Skin epidermis (tissue), 12 donors: Measurements from ENCODE around the gene DOCK2.
"Not testable (repeated sequence)": the region's sequence is repeated elsewhere in the genome, so short reads cannot be mapped to it uniquely, and the experiment has no call there.

Source experiments
- H3K27ac ChIP-seq, 21 experiments: fragments of 200-600 bp; sonication (generic) in 11 of 21; one replicate each; pipeline ENCODE4 v1.5.0; 2020; ENCODE audit warnings: mild to moderate bottlenecking in 3 of 21, inconsistent platforms in 2 of 21, moderate library complexity in 2 of 21
- H3K4me3 ChIP-seq, 7 experiments: fragments of 200-600 bp; sonication (generic) in 2 of 7; one replicate each; pipeline ENCODE4 v1.5.0; 2020; ENCODE audit warnings: inconsistent platforms in 2 of 7, mild to moderate bottlenecking in 2 of 7, moderate library complexity in 1 of 7

The DOCK2 gene

GRCh38 chr5:169637085-169637548, at the start of gene DOCK2:
TSS of gene DOCK2 (plus strand) at chr5:169637275. CDS start at chr5:169637327, 52 bp downstream.
- peak within 1 kb of the TSS; percentile 17 to 95 (median 80) for H3K27ac ChIP-seq
- H3K4me3 ChIP-seq, result peak within 1 kb of the TSS; percentile 34 to 54 (median 46)

DNA sequence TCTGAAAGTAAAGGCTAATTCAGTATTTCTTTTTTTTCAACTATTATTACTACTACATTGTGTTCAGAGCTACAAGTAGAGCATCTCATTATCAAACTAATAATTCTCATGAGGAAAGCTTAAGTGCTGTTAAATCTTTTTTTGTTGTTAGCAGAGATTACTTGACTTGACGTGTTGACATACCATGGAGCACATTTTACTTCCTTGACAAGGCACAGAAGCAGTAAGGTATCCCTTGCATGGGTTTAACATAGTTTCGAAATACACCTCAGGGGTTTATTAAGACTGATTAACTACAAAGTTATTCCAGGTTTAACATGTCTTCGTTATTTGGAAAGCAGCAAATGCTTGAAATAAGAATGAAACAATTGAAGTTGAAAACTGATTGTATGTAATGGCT, 46.5 kb upstream of the DOCK2 start:
- H3K4me3 ChIP-seq, result no peak overlapping the region
- H3K27ac ChIP-seq, result no peak overlapping the region

DNA sequence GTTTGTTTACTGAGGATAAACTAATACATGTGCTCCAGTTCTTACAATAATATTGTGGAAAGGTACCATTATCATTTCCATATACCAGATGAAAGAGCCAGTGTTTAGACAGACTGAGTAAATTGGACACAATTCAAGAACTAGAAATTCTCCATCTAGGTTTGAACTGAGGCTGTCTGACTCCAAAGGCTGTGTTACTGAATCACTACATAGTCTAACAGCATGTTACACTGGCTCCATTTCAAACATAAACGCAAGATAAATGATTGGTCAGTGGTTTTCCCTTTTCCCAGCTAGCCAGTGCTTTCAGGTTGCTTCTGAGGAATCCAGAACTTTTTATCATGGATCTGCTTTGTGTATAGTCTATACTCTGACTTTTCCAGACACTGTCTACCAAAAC, 45.4 kb upstream of the DOCK2 start:
- no peak overlapping the region for H3K27ac ChIP-seq
- no peak overlapping the region for H3K4me3 ChIP-seq

DNA sequence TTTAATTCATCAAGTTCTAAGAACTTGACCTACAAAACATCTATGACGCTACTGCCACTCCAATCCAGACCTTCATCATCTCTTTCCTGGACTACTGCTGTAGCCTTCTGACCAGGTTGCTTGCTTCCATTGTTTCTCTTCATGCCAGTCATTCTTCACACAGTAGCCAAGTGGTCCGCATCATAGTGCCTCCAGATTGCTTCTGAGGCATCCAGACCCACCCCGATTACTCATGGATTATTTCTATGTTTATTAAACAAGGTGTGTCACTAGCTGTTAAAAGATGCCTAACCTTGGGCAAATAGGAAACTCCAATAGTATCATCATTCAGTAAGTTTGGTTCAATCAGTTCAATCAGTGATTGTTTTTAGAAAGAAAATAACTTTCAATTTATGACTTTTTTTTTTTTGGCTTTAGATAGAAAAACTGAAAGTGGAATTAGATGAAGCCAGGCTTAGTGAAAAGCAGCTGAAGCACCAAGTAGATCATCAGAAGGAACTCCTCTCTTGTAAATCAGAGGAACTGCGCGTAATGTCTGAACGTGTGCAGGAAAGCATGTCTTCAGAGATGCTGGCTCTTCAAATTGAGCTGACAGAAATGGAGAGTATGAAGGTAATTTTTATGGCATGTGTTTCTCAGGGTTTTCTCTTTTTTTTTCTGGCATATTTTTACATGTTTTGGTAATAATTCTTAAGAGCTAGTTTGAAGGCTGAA, 44.0 kb upstream of the DOCK2 start:
- Histone ChIP-seq H3K27ac (no peak overlapping the region), H3K4me3 (no peak overlapping the region)

GRCh38 chr5:169595172-169595820, 41.8 kb upstream of the DOCK2 start:
- Histone ChIP-seq H3K27ac (no peak overlapping the region), H3K4me3 (no peak overlapping the region)

DNA sequence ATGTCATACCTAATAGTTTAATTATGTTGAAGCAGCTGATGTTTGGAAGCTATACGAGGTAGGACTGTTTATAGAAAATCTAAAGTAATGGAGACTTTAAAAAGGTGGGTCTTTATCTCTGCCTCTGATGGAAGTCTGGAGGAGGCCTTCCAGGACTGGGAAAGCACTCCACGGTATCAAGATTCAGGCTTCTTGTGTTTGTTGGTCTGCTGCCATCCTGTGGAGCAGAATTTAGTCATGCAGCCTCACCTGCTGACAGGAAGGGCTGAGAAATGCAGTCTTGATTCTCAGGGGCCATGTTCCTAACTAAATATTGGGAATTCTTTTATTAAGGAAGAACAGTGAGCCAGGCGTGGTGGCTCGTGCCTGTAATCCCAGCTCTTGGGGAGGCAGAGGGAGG, 37.6 kb upstream of the DOCK2 start:
- Histone ChIP-seq H3K4me3 (no peak overlapping the region), H3K27ac (no peak overlapping the region)

DNA sequence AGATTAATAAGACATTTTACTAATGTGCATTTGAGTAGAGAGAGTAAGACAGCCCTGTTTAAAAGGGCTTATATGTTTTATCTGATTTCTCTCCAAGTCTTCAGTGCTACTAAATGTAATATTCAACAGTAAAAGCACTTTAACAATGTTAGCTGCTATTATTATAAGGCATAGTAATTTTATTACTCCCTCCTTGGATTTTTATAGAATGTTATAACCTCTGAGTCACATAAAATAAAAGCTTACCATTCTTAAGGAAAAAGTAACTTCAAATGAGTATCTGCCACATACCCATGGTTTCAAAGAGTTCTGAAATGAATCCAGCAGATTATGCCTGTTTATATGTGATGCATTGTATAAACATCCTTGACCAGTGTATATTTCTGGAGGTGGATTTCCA, 34.5 kb upstream of the DOCK2 start:
- Histone ChIP-seq H3K4me3 (no peak overlapping the region), H3K27ac (no peak overlapping the region)

- no peak overlapping the region for H3K4me3 ChIP-seq
- H3K27ac ChIP-seq, result no peak overlapping the region
Observed at GRCh38 chr5:169606279-169606678, 30.8 kb upstream of the DOCK2 start.

DNA sequence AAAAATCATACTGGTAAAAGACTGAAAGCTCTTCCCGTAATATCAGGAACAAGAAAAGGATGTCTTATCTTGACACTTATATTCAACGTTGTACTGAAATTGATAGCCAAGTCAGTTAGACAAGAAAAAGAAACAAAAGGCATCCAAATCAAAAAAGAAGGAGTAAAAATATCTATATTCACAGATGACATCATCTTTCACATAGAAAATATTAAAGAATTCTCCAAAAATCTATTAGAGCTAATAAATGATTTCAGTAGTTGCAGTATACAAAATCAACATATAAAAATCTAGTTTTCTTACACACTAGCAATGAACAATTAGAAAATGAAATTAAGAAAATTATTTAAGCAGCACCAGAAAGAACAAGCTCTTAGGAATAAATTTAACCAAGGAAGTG, 29.2 kb upstream of the DOCK2 start:
- no peak overlapping the region for H3K4me3 ChIP-seq
- no peak overlapping the region for H3K27ac ChIP-seq

DNA sequence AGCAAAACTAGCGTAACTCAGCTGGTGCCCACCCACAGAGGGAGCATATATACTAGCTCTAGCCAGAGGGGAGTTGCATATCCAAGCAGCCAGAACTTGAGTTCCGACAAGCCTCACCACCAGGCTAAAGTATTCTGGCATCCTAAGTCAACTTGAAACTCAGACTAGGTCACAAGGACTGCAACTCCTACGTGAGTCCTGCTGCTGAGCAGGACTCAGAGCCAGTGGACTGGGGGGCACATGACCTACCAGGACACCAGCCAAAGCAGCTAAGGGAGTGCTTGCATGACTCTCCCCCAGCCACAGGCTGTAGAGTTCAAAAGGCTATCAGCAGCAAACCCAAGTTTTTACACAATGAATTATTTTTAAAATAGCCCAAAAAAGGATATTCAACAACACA, 27.4 kb upstream of the DOCK2 start:
- no peak overlapping the region for H3K27ac ChIP-seq
- no peak overlapping the region for H3K4me3 ChIP-seq

GRCh38 chr5:169610606-169611005, 26.5 kb upstream of the DOCK2 start:
- H3K4me3 ChIP-seq, result no peak overlapping the region
- H3K27ac ChIP-seq, result no peak overlapping the region

DNA sequence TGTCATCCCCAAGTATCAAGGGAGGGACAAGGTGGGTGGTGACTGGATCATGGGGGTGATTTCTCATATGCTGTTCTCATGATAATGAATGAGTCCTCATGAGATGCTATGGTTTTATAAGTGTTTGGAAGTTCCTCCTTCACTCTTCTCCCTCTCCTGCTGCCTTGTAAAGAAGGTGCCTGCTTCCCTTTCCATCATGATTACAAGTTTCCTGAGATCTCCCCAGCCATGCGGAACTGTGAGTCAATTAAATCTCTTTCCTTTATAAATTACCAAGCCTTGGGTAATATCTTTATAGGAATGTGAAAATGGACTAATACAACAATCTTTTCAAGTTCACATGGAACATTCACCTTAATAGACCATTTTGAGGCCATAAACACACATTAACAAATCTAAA, 21.5 kb upstream of the DOCK2 start:
- H3K27ac ChIP-seq, result no peak overlapping the region
- no peak overlapping the region for H3K4me3 ChIP-seq

DNA sequence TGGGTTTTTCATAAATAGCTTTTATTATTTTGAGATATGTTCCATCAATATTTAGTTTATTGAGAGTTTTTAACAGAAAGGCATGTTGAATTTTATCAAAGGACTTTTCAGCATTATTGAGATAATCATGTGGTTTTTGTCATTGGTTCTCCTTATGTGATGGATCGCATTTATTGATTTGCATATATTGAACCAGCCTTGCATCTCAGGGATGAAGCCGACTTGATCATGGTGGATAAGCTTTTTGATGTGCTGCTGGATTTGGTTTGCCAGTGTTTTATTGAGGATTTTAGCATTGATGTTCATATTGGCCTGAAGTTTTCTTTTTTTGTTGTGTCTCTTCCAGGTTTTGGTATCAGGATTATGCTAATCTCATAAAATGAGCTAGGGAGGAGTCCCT, 12.8 kb upstream of the DOCK2 start:
- H3K27ac ChIP-seq, H3K4me3 ChIP-seq: not testable (repeated sequence)

DNA sequence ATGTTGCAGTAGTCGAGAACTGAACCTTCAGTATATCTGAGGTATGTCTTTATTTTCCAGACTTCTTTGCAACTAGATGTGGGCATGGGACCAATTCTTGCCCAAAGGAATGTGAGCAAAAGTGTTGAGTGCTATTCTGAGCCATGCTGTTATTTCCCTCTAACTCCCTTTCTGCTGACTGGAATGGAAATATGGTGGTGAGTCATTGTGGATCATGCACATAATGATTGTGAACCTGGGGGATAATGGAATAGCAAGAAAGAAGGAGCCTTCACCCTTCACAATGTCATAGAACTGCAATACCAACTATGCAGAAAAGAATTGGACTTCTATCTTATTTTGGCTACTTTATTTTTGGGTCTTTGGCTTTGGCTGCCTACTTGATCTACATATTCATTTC, 10.3 kb upstream of the DOCK2 start:
- H3K27ac ChIP-seq, result peak overlapping the region in 1 of 21 experiments; percentile 75

DNA sequence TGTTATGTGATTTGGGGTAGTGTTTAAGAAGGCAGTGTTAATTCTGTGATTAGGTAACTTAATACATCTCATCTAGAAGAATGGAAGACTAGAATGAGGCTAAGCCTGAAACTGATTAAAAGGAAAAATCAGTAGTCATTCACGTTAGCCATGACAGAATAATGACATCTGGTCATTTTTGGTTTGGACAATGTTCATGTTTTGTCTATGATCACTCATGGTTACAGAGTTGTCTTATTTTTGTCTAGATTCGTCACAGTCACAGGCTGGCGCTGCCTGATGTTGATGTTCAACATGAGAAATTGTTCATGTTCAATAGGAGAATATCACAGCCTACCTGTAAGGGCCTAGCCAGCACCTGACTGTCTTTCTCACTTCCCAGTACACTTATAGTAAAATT, 9.5 kb upstream of the DOCK2 start:
- Histone ChIP-seq H3K27ac (peak overlapping the region in 2 of 21 experiments; percentile 10 to 75), H3K4me3 (no peak overlapping the region)

More for the DNA sequence above, 10.3 kb upstream of the DOCK2 start:
- no peak overlapping the region for H3K4me3 ChIP-seq

DNA sequence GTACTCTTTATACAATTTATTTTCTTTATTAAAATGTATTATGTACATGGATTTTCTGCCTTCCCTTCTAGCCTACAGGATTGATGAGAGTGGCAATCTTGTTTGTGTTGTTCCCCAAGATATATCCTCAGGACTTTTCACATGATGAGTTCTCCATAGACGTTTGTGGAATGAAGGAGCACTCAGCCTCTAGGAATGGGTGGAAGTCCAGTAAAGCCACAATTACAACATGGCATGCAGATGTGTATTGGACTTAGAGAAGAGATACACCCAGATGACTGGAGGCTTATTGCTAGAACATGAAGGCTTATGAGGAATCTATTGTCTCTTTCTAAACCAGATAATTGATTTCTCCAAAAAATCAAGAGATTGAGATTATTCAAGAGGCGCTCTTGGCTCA, 8.2 kb upstream of the DOCK2 start:
- no peak overlapping the region for H3K4me3 ChIP-seq
- peak overlapping the region in 2 of 21 experiments; percentile 34 to 75 for H3K27ac ChIP-seq

- peak overlapping the region in 1 of 21 experiments; percentile 5 for H3K27ac ChIP-seq
- H3K4me3 ChIP-seq, result no peak overlapping the region
Observed at GRCh38 chr5:169629847-169630548, 7.1 kb upstream of the DOCK2 start.

DNA sequence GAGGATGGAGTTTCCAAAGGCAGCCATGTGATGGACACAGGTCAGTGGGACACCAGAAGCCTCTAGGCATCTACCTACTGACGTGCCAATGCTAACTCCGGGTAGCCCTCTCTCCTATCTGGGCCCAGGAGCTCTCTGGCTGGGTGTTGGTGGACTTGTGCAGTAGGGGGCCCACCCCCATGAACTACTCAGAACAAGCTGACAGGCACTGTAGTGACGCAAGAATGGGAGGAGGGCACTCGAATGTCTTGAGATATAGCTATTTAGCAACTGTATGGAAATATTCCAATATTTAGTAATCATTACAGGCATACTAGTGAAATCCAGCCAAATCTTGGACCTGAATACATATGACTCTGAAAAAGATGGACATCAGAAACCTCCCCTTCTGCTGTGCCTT, 5.7 kb upstream of the DOCK2 start:
- Histone ChIP-seq H3K27ac (no peak overlapping the region), H3K4me3 (no peak overlapping the region)

DNA sequence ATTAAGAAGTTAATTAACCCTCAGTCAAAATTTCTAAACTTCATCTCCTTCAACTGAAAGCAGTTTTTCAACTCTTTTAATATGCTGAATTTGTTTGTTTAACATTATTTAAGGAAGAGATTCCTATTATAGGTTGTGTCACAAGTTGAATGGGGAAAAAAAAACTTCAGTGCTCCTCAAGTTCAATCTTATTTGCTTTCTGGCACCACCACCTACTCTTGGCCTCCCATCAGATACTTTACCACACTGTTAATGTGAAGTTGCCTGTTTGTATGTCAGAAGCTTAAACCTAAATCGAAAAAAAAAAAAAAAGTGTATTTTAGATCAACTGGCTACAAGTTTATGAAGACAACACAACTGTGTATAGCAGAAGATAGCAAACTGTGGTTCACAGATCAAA, 4.1 kb upstream of the DOCK2 start:
- no peak overlapping the region for H3K27ac ChIP-seq
- no peak overlapping the region for H3K4me3 ChIP-seq

GRCh38 chr5:169634606-169635005, 2.5 kb upstream of the DOCK2 start:
- Histone ChIP-seq H3K27ac (no peak overlapping the region), H3K4me3 (no peak overlapping the region)

- H3K27ac ChIP-seq, result no peak overlapping the region
- H3K4me3 ChIP-seq, result no peak overlapping the region
Observed at GRCh38 chr5:169635936-169636335, 1.1 kb upstream of the DOCK2 start.
